GM23338 (cell line): Measurements from ENCODE around the gene TPSB2. TPM values are rescaled to one million over a fixed set of nuclear protein-coding genes. Genes with fewer than 3 reads are reported as not detected.
"Not testable (repeated sequence)": the region's sequence is repeated elsewhere in the genome, so short reads cannot be mapped to it uniquely, and the experiment has no call there.

Source experiments
- ATAC-seq: fragments of 200-7000 bp; cut with Tn5 transposase; 3 replicates; pipeline ENCODE4 v1.9.1; 2020
- DNase-seq: peaks from one replicate; pipeline ENCODE4 v3.0.0-alpha.2; 2015; ENCODE audit warnings: low spot score
- H2AFZ ChIP-seq: fragments of 200-600 bp; sonication (generic); 2 replicates; pipeline ENCODE4 v1.8.0; 2016; ENCODE audit warnings: antibody characterized with exemption, mild to moderate bottlenecking, moderate library complexity
- H3F3A ChIP-seq: fragments of 200-600 bp; sonication (generic); replicated peaks from 2 replicates; pipeline ENCODE4 v1.8.0; 2017; ENCODE audit warnings: antibody characterized with exemption, mixed run types, low read depth
- H3K27ac ChIP-seq: fragments of 200-600 bp; sonication (generic); 2 replicates; pipeline ENCODE4 v1.6.1; 2016; ENCODE audit warnings: low read depth
- H3K27me3 ChIP-seq: fragments of 200-600 bp; sonication (generic); 2 replicates; pipeline ENCODE4 v1.8.0; 2016; ENCODE audit warnings: mild to moderate bottlenecking, mixed run types, moderate library complexity; ENCODE audit not compliant: insufficient read depth
- H3K36me3 ChIP-seq: fragments of 200-600 bp; sonication (generic); 2 replicates; pipeline ENCODE4 v1.8.0; 2016; ENCODE audit warnings: mild to moderate bottlenecking; ENCODE audit not compliant: insufficient read depth
- H3K4me1 ChIP-seq: fragments of 200-600 bp; sonication (generic); 2 replicates; pipeline ENCODE4 v1.8.0; 2016; ENCODE audit warnings: mild to moderate bottlenecking, moderate library complexity; ENCODE audit not compliant: insufficient read depth
- H3K4me2 ChIP-seq: fragments of 200-600 bp; sonication (generic); 2 replicates; pipeline ENCODE4 v1.7.1; 2017; ENCODE audit warnings: mixed run types
- H3K4me3 ChIP-seq: fragments of 200-600 bp; sonication (generic); 2 replicates; pipeline ENCODE4 v1.6.1; 2016; ENCODE audit warnings: mixed run types
- H3K79me2 ChIP-seq: fragments of 200-600 bp; sonication (generic); replicated peaks from 2 replicates; pipeline ENCODE4 v1.8.0; 2017; ENCODE audit warnings: mild to moderate bottlenecking; ENCODE audit not compliant: insufficient read depth
- H3K9me2 ChIP-seq: fragments of 200-600 bp; sonication (generic); 2 replicates; pipeline ENCODE4 v1.8.0; 2017; ENCODE audit not compliant: insufficient read depth
- H4K20me1 ChIP-seq: fragments of 200-600 bp; sonication (generic); replicated peaks from 2 replicates; pipeline ENCODE4 v1.8.0; 2017; ENCODE audit warnings: mild to moderate bottlenecking; ENCODE audit not compliant: insufficient read depth
- H3K27ac Mint-ChIP-seq: 2 replicates; pipeline ENCODE4 v1.8.0; 2020; ENCODE audit warnings: inconsistent platforms, mild to moderate bottlenecking, moderate library complexity, mixed read lengths
- H3K27me3 Mint-ChIP-seq: 3 replicates; pipeline ENCODE4 v1.8.0; 2022; ENCODE audit warnings: low read depth, mild to moderate bottlenecking, moderate library complexity, mixed read lengths, inconsistent platforms; ENCODE audit not compliant: insufficient read depth, poor library complexity
- H3K36me3 Mint-ChIP-seq: 3 replicates; pipeline ENCODE4 v1.8.0; 2021; ENCODE audit warnings: low read depth, mild to moderate bottlenecking, inconsistent platforms, moderate library complexity, mixed read lengths
- H3K4me1 Mint-ChIP-seq: 3 replicates; pipeline ENCODE4 v1.8.0; 2020; ENCODE audit warnings: mild to moderate bottlenecking, inconsistent platforms, mixed read lengths
- H3K4me3 Mint-ChIP-seq: 3 replicates; pipeline ENCODE4 v1.8.0; 2021; ENCODE audit warnings: moderate library complexity, mild to moderate bottlenecking, inconsistent platforms, mixed read lengths
- H3K9me3 Mint-ChIP-seq: 3 replicates; pipeline ENCODE4 v1.8.0; 2020; ENCODE audit warnings: moderate library complexity, mild to moderate bottlenecking, inconsistent platforms, mixed read lengths
- CREB1 ChIP-seq: fragments of 250-450 bp; sonication (Bioruptor Pico); IDR thresholded peaks from 2 replicates; pipeline ENCODE4 v1.5.0; 2020; ENCODE audit warnings: low read depth, mild to moderate bottlenecking, moderate library complexity
- EZH2 ChIP-seq: fragments of 200-600 bp; sonication (generic); IDR thresholded peaks from one replicate; pipeline ENCODE4 v1.8.0; 2017; ENCODE audit warnings: antibody characterized with exemption, mild to moderate bottlenecking, low read depth; ENCODE audit not compliant: unreplicated experiment
- EZH2phosphoT487 ChIP-seq: fragments of 200-600 bp; sonication (generic); IDR thresholded peaks from one replicate; pipeline ENCODE4 v1.8.1; 2018; ENCODE audit warnings: antibody characterized with exemption; ENCODE audit not compliant: unreplicated experiment
- JUNB ChIP-seq: IDR thresholded peaks from one replicate; pipeline ENCODE4 v1.6.1; 2016; ENCODE audit warnings: antibody characterized with exemption; ENCODE audit not compliant: unreplicated experiment
- NANOG ChIP-seq: IDR thresholded peaks from 2 replicates; pipeline ENCODE4 v1.6.1; 2016; ENCODE audit warnings: antibody characterized with exemption, borderline replicate concordance
- POLR2AphosphoS5 ChIP-seq: IDR thresholded peaks from 2 replicates; pipeline ENCODE4 v1.6.1; 2016; ENCODE audit warnings: antibody characterized with exemption, low read depth
- STAT1 ChIP-seq: IDR thresholded peaks from one replicate; pipeline ENCODE4 v1.6.1; 2016; ENCODE audit warnings: antibody characterized with exemption; ENCODE audit not compliant: unreplicated experiment
- ZNF114 ChIP-seq: fragments of 250-450 bp; sonication (Bioruptor Pico); IDR thresholded peaks from 2 replicates; pipeline ENCODE4 v1.5.0; 2020; ENCODE audit warnings: mild to moderate bottlenecking, moderate library complexity
- ZNF331 ChIP-seq: fragments of 250-450 bp; sonication (Bioruptor Pico); IDR thresholded peaks from 2 replicates; pipeline ENCODE4 v1.5.0; 2020; ENCODE audit warnings: low read depth, mild to moderate bottlenecking, moderate library complexity
- long read RNA-seq: library from polyadenylated mRNA; unstranded; transcript quantifications from one replicate; pipeline ENCODE4 v2.0.0, GENCODE V29; 2020; ENCODE audit not compliant: unreplicated experiment
- polyA plus RNA-seq: library from polyadenylated mRNA; unstranded; fragments of >200 nt; fragmentation: Nextera tagmentation; extraction: Ambion mirVana; gene quantifications from 2 replicates; pipeline ENCODE4 v1.2.1, GENCODE V29; 2016
- total RNA-seq: library from RNA; depleted of rRNA; stranded (reverse); fragments of >200 nt; shearing (Covaris generic); gene quantifications from 2 replicates; pipeline ENCODE4 v1.2.3, GENCODE V29; 2014; rRNA removed
- TF ChIP-seq, protein P1 (sequence below): fragments of 250-450 bp; sonication (Bioruptor Pico); IDR thresholded peaks from 2 replicates; pipeline ENCODE4 v1.5.0; 2020; ENCODE audit warnings: mild to moderate bottlenecking, moderate library complexity
- TF ChIP-seq, protein P2 (sequence below), 2 experiments: fragments of 200-600 bp in 1 of 2; sonication (generic) in 1 of 2; conservative IDR thresholded peaks; 2 replicates each; pipeline versions ENCODE4 v1.5.1 to v1.6.1; 2016 to 2017; ENCODE audit warnings: antibody characterized with exemption in 2 of 2, low read depth in 2 of 2, mild to moderate bottlenecking in 2 of 2, moderate library complexity in 1 of 2
- TF ChIP-seq, protein P3 (sequence below): IDR thresholded peaks from 2 replicates; pipeline ENCODE4 v1.6.1; 2016; ENCODE audit warnings: antibody characterized with exemption

The TPSB2 gene
- total RNA-seq = not detected in 2 replicates
- 0.23 TPM in 1 of 2 replicates, not detected in the other for polyA plus RNA-seq
- long read RNA-seq = 0 reads

DNA sequence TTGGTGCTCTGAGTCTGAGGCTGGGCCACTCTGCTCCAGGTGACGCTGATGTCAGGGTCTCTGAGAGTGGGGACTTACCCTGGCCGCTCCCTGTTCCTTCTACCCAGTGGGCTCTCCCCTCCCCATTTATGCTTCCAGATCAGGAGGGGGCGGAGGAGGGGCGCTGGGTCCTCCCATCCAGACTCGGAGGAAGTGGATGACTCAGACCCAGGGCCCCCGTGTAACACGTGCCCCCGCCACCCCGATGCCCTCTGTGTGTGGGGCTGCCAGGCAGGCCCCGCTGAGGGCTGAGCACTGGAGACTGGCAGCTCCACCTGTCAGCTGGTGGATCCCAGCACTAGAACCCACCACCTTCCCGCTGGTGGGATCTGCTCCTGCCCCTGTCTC is at the start of gene TPSB2:
Gene TPSB2, minus strand, starts transcription at position 101 of the 387 bp plus-strand sequence. CDS start 233 bp downstream, outside the sequence.
- H3K4me3 Mint-ChIP-seq, H3K4me3 ChIP-seq, H3K4me1 Mint-ChIP-seq, ATAC-seq, H3K4me2 ChIP-seq, H3K9me2 ChIP-seq, H2AFZ ChIP-seq, H3K9me3 Mint-ChIP-seq, H3F3A ChIP-seq, H3K36me3 ChIP-seq, H3K36me3 Mint-ChIP-seq, H3K27me3 ChIP-seq, H3K79me2 ChIP-seq, H3K27ac Mint-ChIP-seq, H3K27ac ChIP-seq, H3K4me1 ChIP-seq, DNase-seq, H4K20me1 ChIP-seq: not testable (repeated sequence)
- peaks cover 11% of the 10 kb centered on the region for H3K27me3 Mint-ChIP-seq

DNA sequence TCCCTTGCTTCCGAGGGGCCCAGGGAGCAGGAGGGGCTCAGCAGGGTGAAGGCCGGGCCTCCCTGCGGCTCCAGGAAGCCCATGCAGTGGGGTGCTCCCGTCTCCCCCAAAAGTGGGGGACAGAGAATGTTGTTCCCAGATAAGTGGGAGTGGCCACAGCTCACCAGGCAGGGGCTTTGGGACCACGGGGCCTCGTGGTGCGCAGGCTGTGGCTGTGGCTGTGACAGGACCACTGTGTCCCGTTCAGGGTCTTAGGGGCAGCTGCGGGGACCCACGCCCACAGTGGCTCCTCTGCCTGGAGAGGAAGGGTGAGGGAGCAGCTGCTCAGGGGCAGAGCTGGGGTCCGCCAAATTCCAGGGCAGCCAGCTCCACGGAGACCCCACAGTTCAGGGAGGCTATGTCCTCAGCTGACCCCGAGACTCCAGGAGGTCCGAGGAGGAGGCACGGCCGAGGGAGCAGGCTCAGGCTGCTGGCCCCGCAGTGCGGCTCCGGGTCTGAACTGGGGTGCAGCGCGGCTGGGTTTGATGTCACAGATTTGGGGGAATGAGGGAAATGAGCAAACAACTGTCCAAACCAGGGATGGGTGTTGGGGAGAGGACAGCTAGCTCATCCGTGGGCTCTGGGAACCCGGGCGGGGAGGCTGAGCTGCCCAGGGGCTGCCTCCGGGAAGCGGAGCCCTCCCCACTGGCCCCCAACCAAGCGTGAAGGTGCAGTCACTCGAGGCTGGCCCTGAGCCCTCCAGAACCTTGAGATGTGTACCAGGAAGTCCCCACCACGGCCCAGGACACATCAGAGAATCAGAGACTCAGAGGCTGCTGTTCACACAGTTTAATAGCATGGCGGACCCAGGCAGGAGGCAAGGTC is 49.3 kb upstream of the TPSB2 start:
- DNase-seq = no peak
- Mint-ChIP-seq H3K4me1 (peaks cover 10% of the 10 kb centered on the region), H3K27ac (no peak overlapping the region), H3K9me3 (no peaks in the 10 kb centered on the region; the same call in 2 of the 3 replicates), H3K4me3 (no peak overlapping the region), H3K36me3 (peaks cover 5% of the 10 kb centered on the region; the same call in 1 of the 3 replicates), H3K27me3 (peaks cover 12% of the 10 kb centered on the region)
- H3K4me2 ChIP-seq = no peak overlapping the region
- H3K4me3 ChIP-seq = no peak overlapping the region
- H3F3A ChIP-seq = no peaks in the 10 kb centered on the region
- no peaks in the 10 kb centered on the region for H3K79me2 ChIP-seq
- no peak overlapping the region for H2AFZ ChIP-seq
- no peaks in the 10 kb centered on the region for H3K9me2 ChIP-seq
- no peak overlapping the region for H3K27ac ChIP-seq
- H3K4me1 ChIP-seq = peaks cover 13% of the 10 kb centered on the region; the same call in 1 of the 2 replicates
- H3K27me3 ChIP-seq = no peaks in the 10 kb centered on the region
- no peaks in the 10 kb centered on the region for H4K20me1 ChIP-seq
- H3K36me3 ChIP-seq = no peaks in the 10 kb centered on the region
- ATAC-seq = no peak
- TF ChIP-seq ZNF114 (no peak), CREB1 (CRISPR knock-in tag) (no peak), NANOG (no peak), POLR2AphosphoS5 (no peak), ZNF331 (CRISPR knock-in tag) (no peak), EZH2 (no peak), EZH2phosphoT487 (no peak), JUNB (no peak), STAT1 (no peak)
- TF ChIP-seq, protein P1, sequence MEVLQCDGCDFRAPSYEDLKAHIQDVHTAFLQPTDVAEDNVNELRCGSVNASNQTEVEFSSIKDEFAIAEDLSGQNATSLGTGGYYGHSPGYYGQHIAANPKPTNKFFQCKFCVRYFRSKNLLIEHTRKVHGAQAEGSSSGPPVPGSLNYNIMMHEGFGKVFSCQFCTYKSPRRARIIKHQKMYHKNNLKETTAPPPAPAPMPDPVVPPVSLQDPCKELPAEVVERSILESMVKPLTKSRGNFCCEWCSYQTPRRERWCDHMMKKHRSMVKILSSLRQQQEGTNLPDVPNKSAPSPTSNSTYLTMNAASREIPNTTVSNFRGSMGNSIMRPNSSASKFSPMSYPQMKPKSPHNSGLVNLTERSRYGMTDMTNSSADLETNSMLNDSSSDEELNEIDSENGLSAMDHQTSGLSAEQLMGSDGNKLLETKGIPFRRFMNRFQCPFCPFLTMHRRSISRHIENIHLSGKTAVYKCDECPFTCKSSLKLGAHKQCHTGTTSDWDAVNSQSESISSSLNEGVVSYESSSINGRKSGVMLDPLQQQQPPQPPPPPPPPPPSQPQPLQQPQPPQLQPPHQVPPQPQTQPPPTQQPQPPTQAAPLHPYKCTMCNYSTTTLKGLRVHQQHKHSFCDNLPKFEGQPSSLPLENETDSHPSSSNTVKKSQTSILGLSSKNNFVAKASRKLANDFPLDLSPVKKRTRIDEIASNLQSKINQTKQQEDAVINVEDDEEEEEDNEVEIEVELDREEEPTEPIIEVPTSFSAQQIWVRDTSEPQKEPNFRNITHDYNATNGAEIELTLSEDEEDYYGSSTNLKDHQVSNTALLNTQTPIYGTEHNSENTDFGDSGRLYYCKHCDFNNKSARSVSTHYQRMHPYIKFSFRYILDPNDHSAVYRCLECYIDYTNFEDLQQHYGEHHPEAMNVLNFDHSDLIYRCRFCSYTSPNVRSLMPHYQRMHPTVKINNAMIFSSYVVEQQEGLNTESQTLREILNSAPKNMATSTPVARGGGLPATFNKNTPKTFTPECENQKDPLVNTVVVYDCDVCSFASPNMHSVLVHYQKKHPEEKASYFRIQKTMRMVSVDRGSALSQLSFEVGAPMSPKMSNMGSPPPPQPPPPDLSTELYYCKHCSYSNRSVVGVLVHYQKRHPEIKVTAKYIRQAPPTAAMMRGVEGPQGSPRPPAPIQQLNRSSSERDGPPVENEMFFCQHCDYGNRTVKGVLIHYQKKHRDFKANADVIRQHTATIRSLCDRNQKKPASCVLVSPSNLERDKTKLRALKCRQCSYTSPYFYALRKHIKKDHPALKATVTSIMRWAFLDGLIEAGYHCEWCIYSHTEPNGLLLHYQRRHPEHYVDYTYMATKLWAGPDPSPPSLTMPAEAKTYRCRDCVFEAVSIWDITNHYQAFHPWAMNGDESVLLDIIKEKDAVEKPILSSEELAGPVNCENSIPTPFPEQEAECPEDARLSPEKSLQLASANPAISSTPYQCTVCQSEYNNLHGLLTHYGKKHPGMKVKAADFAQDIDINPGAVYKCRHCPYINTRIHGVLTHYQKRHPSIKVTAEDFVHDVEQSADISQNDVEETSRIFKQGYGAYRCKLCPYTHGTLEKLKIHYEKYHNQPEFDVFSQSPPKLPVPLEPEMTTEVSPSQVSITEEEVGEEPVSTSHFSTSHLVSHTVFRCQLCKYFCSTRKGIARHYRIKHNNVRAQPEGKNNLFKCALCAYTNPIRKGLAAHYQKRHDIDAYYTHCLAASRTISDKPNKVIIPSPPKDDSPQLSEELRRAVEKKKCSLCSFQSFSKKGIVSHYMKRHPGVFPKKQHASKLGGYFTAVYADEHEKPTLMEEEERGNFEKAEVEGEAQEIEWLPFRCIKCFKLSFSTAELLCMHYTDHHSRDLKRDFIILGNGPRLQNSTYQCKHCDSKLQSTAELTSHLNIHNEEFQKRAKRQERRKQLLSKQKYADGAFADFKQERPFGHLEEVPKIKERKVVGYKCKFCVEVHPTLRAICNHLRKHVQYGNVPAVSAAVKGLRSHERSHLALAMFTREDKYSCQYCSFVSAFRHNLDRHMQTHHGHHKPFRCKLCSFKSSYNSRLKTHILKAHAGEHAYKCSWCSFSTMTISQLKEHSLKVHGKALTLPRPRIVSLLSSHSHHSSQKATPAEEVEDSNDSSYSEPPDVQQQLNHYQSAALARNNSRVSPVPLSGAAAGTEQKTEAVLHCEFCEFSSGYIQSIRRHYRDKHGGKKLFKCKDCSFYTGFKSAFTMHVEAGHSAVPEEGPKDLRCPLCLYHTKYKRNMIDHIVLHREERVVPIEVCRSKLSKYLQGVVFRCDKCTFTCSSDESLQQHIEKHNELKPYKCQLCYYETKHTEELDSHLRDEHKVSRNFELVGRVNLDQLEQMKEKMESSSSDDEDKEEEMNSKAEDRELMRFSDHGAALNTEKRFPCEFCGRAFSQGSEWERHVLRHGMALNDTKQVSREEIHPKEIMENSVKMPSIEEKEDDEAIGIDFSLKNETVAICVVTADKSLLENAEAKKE (CRISPR knock-in tag) = no peak
- TF ChIP-seq, protein P2, sequence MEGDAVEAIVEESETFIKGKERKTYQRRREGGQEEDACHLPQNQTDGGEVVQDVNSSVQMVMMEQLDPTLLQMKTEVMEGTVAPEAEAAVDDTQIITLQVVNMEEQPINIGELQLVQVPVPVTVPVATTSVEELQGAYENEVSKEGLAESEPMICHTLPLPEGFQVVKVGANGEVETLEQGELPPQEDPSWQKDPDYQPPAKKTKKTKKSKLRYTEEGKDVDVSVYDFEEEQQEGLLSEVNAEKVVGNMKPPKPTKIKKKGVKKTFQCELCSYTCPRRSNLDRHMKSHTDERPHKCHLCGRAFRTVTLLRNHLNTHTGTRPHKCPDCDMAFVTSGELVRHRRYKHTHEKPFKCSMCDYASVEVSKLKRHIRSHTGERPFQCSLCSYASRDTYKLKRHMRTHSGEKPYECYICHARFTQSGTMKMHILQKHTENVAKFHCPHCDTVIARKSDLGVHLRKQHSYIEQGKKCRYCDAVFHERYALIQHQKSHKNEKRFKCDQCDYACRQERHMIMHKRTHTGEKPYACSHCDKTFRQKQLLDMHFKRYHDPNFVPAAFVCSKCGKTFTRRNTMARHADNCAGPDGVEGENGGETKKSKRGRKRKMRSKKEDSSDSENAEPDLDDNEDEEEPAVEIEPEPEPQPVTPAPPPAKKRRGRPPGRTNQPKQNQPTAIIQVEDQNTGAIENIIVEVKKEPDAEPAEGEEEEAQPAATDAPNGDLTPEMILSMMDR (conservative IDR thresholded peaks at IDR 0.05; ENCODE audit: low read depth in 2 of 2) = no peak
- TF ChIP-seq, protein P3, sequence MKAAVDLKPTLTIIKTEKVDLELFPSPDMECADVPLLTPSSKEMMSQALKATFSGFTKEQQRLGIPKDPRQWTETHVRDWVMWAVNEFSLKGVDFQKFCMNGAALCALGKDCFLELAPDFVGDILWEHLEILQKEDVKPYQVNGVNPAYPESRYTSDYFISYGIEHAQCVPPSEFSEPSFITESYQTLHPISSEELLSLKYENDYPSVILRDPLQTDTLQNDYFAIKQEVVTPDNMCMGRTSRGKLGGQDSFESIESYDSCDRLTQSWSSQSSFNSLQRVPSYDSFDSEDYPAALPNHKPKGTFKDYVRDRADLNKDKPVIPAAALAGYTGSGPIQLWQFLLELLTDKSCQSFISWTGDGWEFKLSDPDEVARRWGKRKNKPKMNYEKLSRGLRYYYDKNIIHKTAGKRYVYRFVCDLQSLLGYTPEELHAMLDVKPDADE = no peak
